ENCODE measurements around the gene SLC22A1.
A peak's percentile ranks its signal among the peaks of the same experiment; 100 is the strongest.
"Not testable (repeated sequence)": the region's sequence is repeated elsewhere in the genome, so short reads cannot be mapped to it uniquely, and the experiment has no call there.

SLC22A1 gene

DNA sequence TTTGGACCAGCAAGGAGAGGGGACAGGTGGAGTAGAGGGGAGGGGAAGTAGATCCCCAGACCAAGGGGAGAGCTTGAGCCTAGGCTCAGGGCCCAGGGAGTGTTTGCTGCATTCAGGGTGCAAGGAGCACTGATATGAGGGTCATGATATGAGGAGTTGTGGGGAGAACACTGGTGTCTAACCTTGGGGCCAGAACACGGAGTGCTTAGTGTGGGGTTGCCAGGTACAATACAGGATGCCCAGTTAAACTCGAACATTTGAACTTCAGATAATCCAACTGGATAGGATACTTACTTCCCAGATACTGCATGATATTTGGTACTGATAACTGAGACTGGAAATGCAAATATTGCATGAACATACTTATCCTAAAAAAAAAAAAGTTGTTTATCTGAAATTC is 2.4 kb downstream of the SLC22A1 start:
- no peak for DNase-seq (ENCODE audit: low read depth in 3 of 3)

- DNase-seq (ENCODE audit: low read depth in 3 of 3), result no peak
Observed at GRCh38 chr6:160124605-160125004, 3.0 kb downstream of the SLC22A1 start.

DNA sequence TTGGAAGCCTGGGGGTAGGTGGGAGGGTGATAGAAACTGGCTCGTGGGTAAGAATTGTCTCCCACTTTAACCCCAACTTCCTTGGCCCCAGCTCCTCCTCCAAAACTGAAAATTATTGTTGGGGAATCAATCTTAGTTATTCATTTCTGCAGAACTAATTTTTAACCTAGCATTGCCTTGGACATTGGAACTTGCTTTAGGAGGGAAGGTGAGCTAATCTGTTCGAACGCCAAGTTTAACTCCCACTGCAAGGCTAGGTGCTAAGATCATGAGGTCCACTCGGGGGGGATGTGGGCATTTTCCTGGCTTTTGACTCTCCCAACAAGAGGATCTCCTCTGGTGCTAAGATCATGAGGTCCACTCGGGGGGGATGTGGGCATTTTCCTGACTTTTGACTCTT is 3.5 kb downstream of the SLC22A1 start:
- not testable (repeated sequence) for DNase-seq (ENCODE audit: low read depth in 3 of 3)

DNA sequence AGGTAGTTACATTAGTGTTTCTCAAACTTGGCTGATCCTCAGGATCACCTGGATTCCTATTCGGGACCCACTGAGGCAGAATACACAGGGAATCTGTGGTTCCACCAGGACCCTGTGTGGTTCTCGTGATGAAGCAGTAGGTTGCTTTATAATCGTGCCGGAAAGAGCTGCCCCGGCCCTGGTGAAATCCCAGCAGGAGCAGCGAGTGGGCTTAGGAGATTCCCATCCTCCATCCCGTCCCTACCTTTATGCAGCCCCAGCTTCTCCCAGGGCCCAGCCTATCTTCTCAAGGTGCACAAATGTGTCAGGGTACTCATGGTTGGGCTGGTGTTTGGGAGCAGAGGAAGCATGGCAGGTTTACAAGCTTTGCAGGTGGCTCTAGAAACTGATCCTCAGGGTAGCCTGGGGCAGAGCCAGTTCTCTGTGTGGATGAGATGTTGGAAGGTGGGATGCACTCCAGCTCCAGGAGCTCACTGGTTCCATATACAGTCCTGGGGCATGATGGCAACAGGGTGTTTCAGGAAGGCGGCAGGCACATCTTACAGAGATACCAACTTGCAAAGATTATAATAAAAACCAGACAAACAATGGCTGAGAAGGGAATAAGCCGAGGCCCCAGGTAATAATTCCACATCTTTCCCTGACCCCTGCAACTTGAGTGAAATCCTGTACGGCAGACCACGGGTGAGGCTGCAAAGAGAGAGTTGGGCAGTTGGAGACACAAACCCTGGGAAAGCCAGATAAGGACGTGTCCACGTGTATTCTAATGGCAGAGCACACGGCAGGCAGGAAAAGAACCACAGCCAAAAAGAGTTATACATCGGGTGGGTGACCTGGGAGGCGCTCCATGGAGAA is 5.9 kb downstream of the SLC22A1 start:
- no peak for DNase-seq (ENCODE audit: low read depth in 3 of 3)

- DNase-seq (ENCODE audit: low read depth in 3 of 3), result no peak
Observed at GRCh38 chr6:160128125-160128683, 6.6 kb downstream of the SLC22A1 start.

GRCh38 chr6:160128879-160129516 is 7.4 kb downstream of the SLC22A1 start:
- DNase-seq (ENCODE audit: low read depth in 3 of 3), result no peak

DNA sequence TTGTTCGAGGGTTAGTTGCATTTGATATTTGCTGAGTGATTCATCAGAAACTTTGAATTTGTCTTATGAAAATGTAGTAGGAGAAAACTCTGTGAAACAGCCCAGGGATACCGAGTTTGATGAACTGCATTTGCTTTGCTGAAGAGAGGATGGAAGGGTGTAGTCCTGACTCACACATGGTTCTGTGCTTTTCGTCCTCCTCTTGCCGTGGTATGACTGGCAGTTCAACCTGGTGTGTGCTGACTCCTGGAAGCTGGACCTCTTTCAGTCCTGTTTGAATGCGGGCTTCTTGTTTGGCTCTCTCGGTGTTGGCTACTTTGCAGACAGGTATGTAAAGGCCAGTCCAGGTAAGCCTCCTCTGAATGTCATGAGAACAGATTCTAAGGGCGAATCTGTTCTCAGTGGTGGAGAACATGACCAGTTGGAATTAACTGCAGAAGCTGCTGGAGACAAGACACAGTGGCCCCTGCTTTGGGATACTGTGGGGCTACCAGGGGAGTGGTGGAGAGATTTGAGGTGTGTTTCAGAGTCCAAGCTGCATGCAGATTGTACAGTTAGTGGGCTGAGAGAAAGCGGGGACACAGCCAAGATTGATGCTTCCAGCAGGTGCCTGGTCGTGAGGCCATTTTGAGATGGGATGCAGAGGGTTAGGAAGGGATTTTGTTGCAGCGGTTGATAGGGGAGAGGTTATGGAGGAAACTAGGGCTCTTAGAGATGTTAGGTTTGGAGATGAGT is 8.4 kb downstream of the SLC22A1 start:
- no peak for DNase-seq (ENCODE audit: low read depth in 3 of 3)

DNA sequence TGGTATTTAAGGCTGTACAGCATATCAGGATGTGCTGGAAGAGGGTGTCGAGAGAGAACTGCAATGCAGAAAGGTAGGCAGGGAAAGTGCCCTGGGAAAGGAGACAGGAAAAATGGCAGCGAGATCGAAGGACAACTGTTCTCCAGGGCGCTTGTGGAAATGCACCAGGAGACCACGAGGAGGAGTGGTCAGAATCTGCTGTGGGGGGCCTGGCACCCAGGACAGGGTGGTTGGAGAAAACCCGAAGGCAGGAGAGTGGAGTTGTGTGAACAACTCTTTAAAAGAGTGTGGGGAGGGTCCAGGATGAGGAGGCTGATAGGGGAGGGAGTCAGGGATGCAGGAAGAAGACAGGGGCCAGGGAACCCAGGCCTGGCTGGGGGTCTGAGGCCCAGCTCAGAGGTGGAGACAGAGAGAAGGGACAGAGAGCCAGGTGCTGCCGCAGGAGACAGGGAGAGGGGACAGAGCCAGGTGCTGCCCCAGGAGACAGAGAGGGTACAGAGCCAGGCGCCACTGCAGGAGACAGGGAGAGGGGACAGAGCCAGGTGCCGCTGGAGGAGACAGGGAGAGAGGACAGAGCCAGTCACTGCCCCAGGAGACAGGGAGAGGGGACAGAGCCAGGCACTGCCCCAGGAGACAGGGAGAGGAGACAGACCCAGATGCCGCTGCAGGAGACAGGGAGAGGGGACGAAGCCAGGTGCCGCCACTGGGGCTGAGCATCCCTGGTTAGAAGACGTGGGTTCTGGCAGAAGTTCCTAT is 9.3 kb downstream of the SLC22A1 start:
- no peak for DNase-seq (ENCODE audit: low read depth in 3 of 3)

GRCh38 chr6:160131636-160132296 is 10.2 kb downstream of the SLC22A1 start:
- no peak for DNase-seq (ENCODE audit: low read depth in 3 of 3)

- DNase-seq (ENCODE audit: low read depth in 3 of 3), result no peak
Observed at GRCh38 chr6:160132297-160132637, 10.7 kb downstream of the SLC22A1 start.

GRCh38 chr6:160132776-160133338 is 11.2 kb downstream of the SLC22A1 start:
- DNase-seq (ENCODE audit: low read depth in 3 of 3), result no peak

DNA sequence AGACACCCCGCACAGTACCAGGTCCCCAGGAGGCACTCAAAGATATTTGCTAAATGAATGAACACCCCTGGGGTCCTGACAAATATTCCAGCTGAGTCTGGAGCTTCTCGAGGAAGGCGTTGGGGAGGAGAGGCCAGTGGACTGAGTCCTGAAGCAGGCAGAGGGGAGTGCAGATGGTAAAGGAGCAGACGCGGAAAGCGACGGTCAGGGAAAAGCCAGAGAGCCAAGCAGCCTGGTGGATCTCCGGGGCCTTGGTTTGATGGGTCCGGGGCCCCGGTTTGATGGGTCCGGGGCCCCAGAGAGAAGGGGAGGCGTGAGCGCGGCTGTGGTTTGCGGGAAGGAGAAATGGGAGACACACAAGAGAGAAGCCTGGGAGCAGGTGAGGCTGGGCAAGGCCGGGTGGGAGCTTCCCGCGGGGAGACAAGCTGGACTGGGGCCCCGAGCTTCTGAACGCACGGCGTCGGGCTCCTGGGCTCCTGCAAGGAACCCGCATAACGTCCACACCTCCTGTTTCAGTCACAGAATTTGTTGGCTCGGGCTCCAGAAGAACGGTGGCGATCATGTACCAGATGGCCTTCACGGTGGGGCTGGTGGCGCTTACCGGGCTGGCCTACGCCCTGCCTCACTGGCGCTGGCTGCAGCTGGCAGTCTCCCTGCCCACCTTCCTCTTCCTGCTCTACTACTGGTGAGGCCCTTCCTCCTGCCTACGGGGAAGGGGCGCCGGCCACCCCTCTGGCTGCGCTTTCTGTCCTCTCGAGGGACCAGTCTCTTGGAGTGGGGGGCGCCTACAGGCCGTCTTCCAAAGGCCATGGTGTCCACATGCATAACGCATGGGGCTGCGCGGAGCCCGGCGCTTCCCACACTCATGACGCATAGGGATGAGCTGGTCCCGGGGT is 12.1 kb downstream of the SLC22A1 start:
- no peak for DNase-seq (ENCODE audit: low read depth in 3 of 3)

- peak; percentile 5 to 24 (median 8) for DNase-seq (ENCODE audit: low read depth in 3 of 3)
Observed at GRCh38 chr6:160134337-160134751, 12.7 kb downstream of the SLC22A1 start.

- DNase-seq (ENCODE audit: low read depth in 3 of 3), result no peak
Observed at GRCh38 chr6:160134779-160135547, 13.3 kb downstream of the SLC22A1 start.

- DNase-seq (ENCODE audit: low read depth in 3 of 3), result no peak
Observed at GRCh38 chr6:160135907-160136655, 14.5 kb downstream of the SLC22A1 start.

DNA sequence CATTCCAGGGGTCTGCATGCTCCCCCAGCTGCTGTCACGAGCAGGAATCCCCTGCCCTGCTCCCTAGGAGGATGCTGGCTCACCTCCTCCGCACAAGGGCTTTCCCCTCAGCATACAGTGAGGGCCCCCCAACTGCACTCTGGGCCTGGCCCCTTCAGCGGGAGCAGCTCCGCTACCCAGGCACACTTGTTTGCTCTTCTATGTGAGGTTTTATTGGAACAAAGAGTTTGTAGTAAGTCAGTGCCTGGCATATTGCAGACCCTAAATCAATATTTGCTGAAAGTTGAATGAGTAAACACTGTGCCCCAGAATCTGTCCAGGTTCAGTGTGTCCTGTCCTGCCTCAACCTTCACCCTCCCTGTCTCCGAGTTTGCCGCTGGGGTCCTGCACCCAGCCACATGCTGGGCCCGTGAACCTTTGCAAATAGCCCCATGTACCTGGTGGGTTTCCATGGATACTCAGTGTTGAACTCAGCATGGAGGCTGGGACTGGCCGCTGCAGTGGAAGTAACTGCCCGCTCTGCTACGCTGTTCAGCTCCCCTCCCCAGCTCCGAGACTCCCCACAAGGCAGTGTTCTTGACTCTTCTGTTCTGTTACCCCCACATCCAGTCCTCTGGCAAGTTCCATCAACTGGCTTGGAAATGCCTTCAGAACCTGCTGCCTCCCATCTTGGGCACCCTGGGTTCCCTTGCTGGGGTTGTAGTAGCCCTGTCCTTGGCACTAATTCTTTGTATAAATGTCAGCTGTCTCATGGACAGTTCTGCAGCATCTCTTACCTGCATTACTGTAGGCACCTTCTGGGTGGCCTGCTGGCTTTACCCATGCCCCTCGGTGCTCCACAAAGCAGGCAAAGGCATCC is 15.7 kb downstream of the SLC22A1 start:
- DNase-seq (ENCODE audit: low read depth in 3 of 3), result no peak
